ENCODE data around the gene LGALS3.

Gene LGALS3

GRCh38 chr14:55115460-55115859, 13.6 kb upstream of the LGALS3 start:
- no peak for DNase-seq (ENCODE audit: low read depth, low spot score)
- Histone ChIP-seq H3K36me3 (ENCODE audit: control insufficient read depth, insufficient read depth, low read length) (no peaks in the 10 kb centered on the region), H3K27me3 (ENCODE audit: control insufficient read depth, insufficient read depth, low read length) (no peaks in the 10 kb centered on the region), H3K4me3 (ENCODE audit: low read length) (no peak overlapping the region), H3K9me3 (ENCODE audit: control insufficient read depth, insufficient read depth, low read length) (no peaks in the 10 kb centered on the region), H3K27ac (ENCODE audit: low read length) (no peak overlapping the region), H3K4me1 (ENCODE audit: control insufficient read depth, insufficient read depth, low read length) (no peaks in the 10 kb centered on the region)
- no CpG with 5 or more reads among the region's 3 CpGs for WGBS (ENCODE audit: insufficient coverage, insufficient read length)

GRCh38 chr14:55115861-55116245, 13.2 kb upstream of the LGALS3 start:
- no peak for DNase-seq (ENCODE audit: low read depth, low spot score)
- H3K36me3 ChIP-seq (ENCODE audit: control insufficient read depth, insufficient read depth, low read length) = no peaks in the 10 kb centered on the region
- H3K4me1 ChIP-seq (ENCODE audit: control insufficient read depth, insufficient read depth, low read length) = no peaks in the 10 kb centered on the region
- H3K4me3 ChIP-seq (ENCODE audit: low read length) = no peak overlapping the region
- no CpG with 5 or more reads among the region's 4 CpGs for WGBS (ENCODE audit: insufficient coverage, insufficient read length)
- H3K27me3 ChIP-seq (ENCODE audit: control insufficient read depth, insufficient read depth, low read length) = no peaks in the 10 kb centered on the region
- no peaks in the 10 kb centered on the region for H3K9me3 ChIP-seq (ENCODE audit: control insufficient read depth, insufficient read depth, low read length)
- H3K27ac ChIP-seq (ENCODE audit: low read length) = no peak overlapping the region

GRCh38 chr14:55116246-55117030, 12.6 kb upstream of the LGALS3 start:
- H3K4me1 ChIP-seq (ENCODE audit: control insufficient read depth, insufficient read depth, low read length) = no peaks in the 10 kb centered on the region
- no peak overlapping the region for H3K27ac ChIP-seq (ENCODE audit: low read length)
- DNase-seq (ENCODE audit: low read depth, low spot score) = no peak
- no peaks in the 10 kb centered on the region for H3K27me3 ChIP-seq (ENCODE audit: control insufficient read depth, insufficient read depth, low read length)
- H3K4me3 ChIP-seq (ENCODE audit: low read length) = no peak overlapping the region
- WGBS (ENCODE audit: insufficient coverage, insufficient read length) = no CpG with 5 or more reads among the region's 11 CpGs
- H3K9me3 ChIP-seq (ENCODE audit: control insufficient read depth, insufficient read depth, low read length) = no peaks in the 10 kb centered on the region
- H3K36me3 ChIP-seq (ENCODE audit: control insufficient read depth, insufficient read depth, low read length) = no peaks in the 10 kb centered on the region

- H3K27me3 ChIP-seq (ENCODE audit: control insufficient read depth, insufficient read depth, low read length) = no peaks in the 10 kb centered on the region
- no peak overlapping the region for H3K27ac ChIP-seq (ENCODE audit: low read length)
- no peaks in the 10 kb centered on the region for H3K4me1 ChIP-seq (ENCODE audit: control insufficient read depth, insufficient read depth, low read length)
- no peak for DNase-seq (ENCODE audit: low read depth, low spot score)
- no peaks in the 10 kb centered on the region for H3K9me3 ChIP-seq (ENCODE audit: control insufficient read depth, insufficient read depth, low read length)
- no CpG with 5 or more reads among the region's 7 CpGs for WGBS (ENCODE audit: insufficient coverage, insufficient read length)
- no peak overlapping the region for H3K4me3 ChIP-seq (ENCODE audit: low read length)
- no peaks in the 10 kb centered on the region for H3K36me3 ChIP-seq (ENCODE audit: control insufficient read depth, insufficient read depth, low read length)
Measured at GRCh38 chr14:55117803-55118441, 11.1 kb upstream of the LGALS3 start.

- no CpG with 5 or more reads among the region's 3 CpGs for WGBS (ENCODE audit: insufficient coverage, insufficient read length)
Measured at GRCh38 chr14:55118761-55119160, 10.3 kb upstream of the LGALS3 start.

GRCh38 chr14:55120571-55121495, 8.2 kb upstream of the LGALS3 start:
- Histone ChIP-seq H3K4me1 (ENCODE audit: control insufficient read depth, insufficient read depth, low read length) (no peaks in the 10 kb centered on the region), H3K36me3 (ENCODE audit: control insufficient read depth, insufficient read depth, low read length) (no peaks in the 10 kb centered on the region), H3K27me3 (ENCODE audit: control insufficient read depth, insufficient read depth, low read length) (no peaks in the 10 kb centered on the region), H3K9me3 (ENCODE audit: control insufficient read depth, insufficient read depth, low read length) (no peaks in the 10 kb centered on the region), H3K4me3 (ENCODE audit: low read length) (no peak overlapping the region), H3K27ac (ENCODE audit: low read length) (no peak overlapping the region)
- WGBS (ENCODE audit: insufficient coverage, insufficient read length) = no CpG with 5 or more reads among the region's 13 CpGs
- no peak for DNase-seq (ENCODE audit: low read depth, low spot score)

More at GRCh38 chr14:55118761-55119160, 10.3 kb upstream of the LGALS3 start:
- no peaks in the 10 kb centered on the region for H3K4me1 ChIP-seq (ENCODE audit: control insufficient read depth, insufficient read depth, low read length)
- H3K36me3 ChIP-seq (ENCODE audit: control insufficient read depth, insufficient read depth, low read length) = no peaks in the 10 kb centered on the region
- no peaks in the 10 kb centered on the region for H3K27me3 ChIP-seq (ENCODE audit: control insufficient read depth, insufficient read depth, low read length)
- no peaks in the 10 kb centered on the region for H3K9me3 ChIP-seq (ENCODE audit: control insufficient read depth, insufficient read depth, low read length)
- no peak for DNase-seq (ENCODE audit: low read depth, low spot score)
- H3K4me3 ChIP-seq (ENCODE audit: low read length) = no peak overlapping the region
- no peak overlapping the region for H3K27ac ChIP-seq (ENCODE audit: low read length)

- no peak for DNase-seq (ENCODE audit: low read depth, low spot score)
- Histone ChIP-seq H3K4me3 (ENCODE audit: low read length) (no peak overlapping the region), H3K27me3 (ENCODE audit: control insufficient read depth, insufficient read depth, low read length) (no peaks in the 10 kb centered on the region), H3K27ac (ENCODE audit: low read length) (no peak overlapping the region), H3K4me1 (ENCODE audit: control insufficient read depth, insufficient read depth, low read length) (no peaks in the 10 kb centered on the region), H3K9me3 (ENCODE audit: control insufficient read depth, insufficient read depth, low read length) (no peaks in the 10 kb centered on the region), H3K36me3 (ENCODE audit: control insufficient read depth, insufficient read depth, low read length) (no peaks in the 10 kb centered on the region)
- no CpG with 5 or more reads among the region's 9 CpGs for WGBS (ENCODE audit: insufficient coverage, insufficient read length)
Measured at GRCh38 chr14:55121628-55122439, 7.2 kb upstream of the LGALS3 start.

- WGBS (ENCODE audit: insufficient coverage, insufficient read length) = no CpG with 5 or more reads among the region's 8 CpGs
- Histone ChIP-seq H3K4me1 (ENCODE audit: control insufficient read depth, insufficient read depth, low read length) (no peaks in the 10 kb centered on the region), H3K27ac (ENCODE audit: low read length) (no peak overlapping the region), H3K9me3 (ENCODE audit: control insufficient read depth, insufficient read depth, low read length) (no peaks in the 10 kb centered on the region), H3K36me3 (ENCODE audit: control insufficient read depth, insufficient read depth, low read length) (no peaks in the 10 kb centered on the region), H3K27me3 (ENCODE audit: control insufficient read depth, insufficient read depth, low read length) (no peaks in the 10 kb centered on the region), H3K4me3 (ENCODE audit: low read length) (no peak overlapping the region)
- DNase-seq (ENCODE audit: low read depth, low spot score) = no peak
Measured at GRCh38 chr14:55122440-55122986, 6.5 kb upstream of the LGALS3 start.

GRCh38 chr14:55123101-55123500, 6.0 kb upstream of the LGALS3 start:
- DNase-seq (ENCODE audit: low read depth, low spot score) = no peak
- Histone ChIP-seq H3K9me3 (ENCODE audit: control insufficient read depth, insufficient read depth, low read length) (no peaks in the 10 kb centered on the region), H3K36me3 (ENCODE audit: control insufficient read depth, insufficient read depth, low read length) (no peaks in the 10 kb centered on the region), H3K27me3 (ENCODE audit: control insufficient read depth, insufficient read depth, low read length) (peaks cover 2% of the 10 kb centered on the region; the same call in 1 of the 2 replicates), H3K27ac (ENCODE audit: low read length) (no peak overlapping the region), H3K4me1 (ENCODE audit: control insufficient read depth, insufficient read depth, low read length) (no peaks in the 10 kb centered on the region), H3K4me3 (ENCODE audit: low read length) (no peak overlapping the region)
- no CpG with 5 or more reads among the region's 8 CpGs for WGBS (ENCODE audit: insufficient coverage, insufficient read length)
